HepG2 (cell line): ENCODE measurements around the gene MCAM. TPM values are rescaled to one million over a fixed set of nuclear protein-coding genes. Genes with fewer than 3 reads are reported as not detected.

Experiments
- ATAC-seq: fragments of 200-7000 bp; cut with Tn5 transposase; 3 replicates; pipeline ENCODE4 v1.9.1; 2020; ENCODE audit warnings: mild to moderate bottlenecking, moderate library complexity
- BruUV-seq: library from RNA; stranded (reverse); fragments of 400-500 nt; replicated peaks from 2 replicates; lab custom pipeline; 2021; lab: Mats Ljungman, UMichigan
- CTCF ChIA-PET: fragments of 300-600 bp; formaldehyde crosslinking; extraction: SDS; loops from one replicate; lab custom pipeline; 2021; ENCODE audit warnings: low total read pairs, inconsistent platforms, low intra/inter-chr PET ratio; lab: Yijun Ruan, JAX
- POLR2A ChIA-PET: fragments of 350-600 bp; sonication (Branson Sonifier 250); formaldehyde crosslinking; loops from one replicate; lab custom pipeline; 2020; ENCODE audit warnings: antibody characterized with exemption, inconsistent platforms; lab: Yijun Ruan, JAX
- DNase-seq: peaks from one replicate; pipeline ENCODE4 v3.0.0-alpha.2; 2015; ENCODE audit warnings: low spot score
- FAIRE-seq: peaks from 3 replicates; lab custom pipeline; 2011; peaks lifted over from hg19 to GRCh38; lab: Jason Lieb, UNC
- H2AFZ ChIP-seq: one replicate; pipeline ENCODE4 v1.6.1; 2011; ENCODE audit warnings: low read length, inconsistent platforms
- H3K27ac ChIP-seq: fragments of 300-600 bp; 3 replicates; pipeline ENCODE4 v1.8.0; 2011; ENCODE audit warnings: mixed run types, mild to moderate bottlenecking, mixed read lengths, low read length, inconsistent platforms; ENCODE audit not compliant: insufficient read depth; ENCODE audit errors: extremely low read length
- H3K27me3 ChIP-seq, 2 experiments: fragments of 200-600 bp in 1 of 2; 2 replicates in 1 of 2; 3 replicates in 1 of 2; pipeline versions ENCODE4 v1.6.0 to v1.8.0; 2011; ENCODE audit warnings: low read length in 2 of 2, mild to moderate bottlenecking in 2 of 2, moderate library complexity in 2 of 2, inconsistent platforms in 1 of 2; ENCODE audit not compliant: insufficient read depth in 2 of 2, control insufficient read depth in 1 of 2
- H3K36me3 ChIP-seq, 2 experiments: fragments of 200-600 bp in 1 of 2; replicated peaks in 1 of 2; 2 replicates in 1 of 2; 3 replicates in 1 of 2; pipeline versions ENCODE4 v1.5.1 to v1.8.0; 2011; ENCODE audit warnings: low read length in 2 of 2, inconsistent platforms in 1 of 2; ENCODE audit not compliant: insufficient read depth in 2 of 2, control insufficient read depth in 1 of 2
- H3K4me1 ChIP-seq: 2 replicates; pipeline ENCODE4 v1.5.1; 2012; ENCODE audit warnings: low read length, inconsistent platforms; ENCODE audit not compliant: insufficient read depth
- H3K4me2 ChIP-seq: 2 replicates; pipeline ENCODE4 v1.6.0; 2011; ENCODE audit warnings: low read depth, low read length, inconsistent platforms
- H3K4me3 ChIP-seq, 3 experiments: fragments of 200-600 bp in 1 of 3; sonication (generic), shearing (Covaris generic) in 1 of 3; replicated peaks in 1 of 3; 2 replicates each; pipeline ENCODE4 v1.5.1; 2011 to 2016; ENCODE audit warnings: low read length in 3 of 3, inconsistent platforms in 2 of 3, low read depth in 2 of 3, mild to moderate bottlenecking in 2 of 3, control low read depth in 1 of 3, mixed read lengths in 1 of 3; ENCODE audit not compliant: insufficient read depth in 1 of 3
- H3K79me2 ChIP-seq: one replicate; pipeline ENCODE4 v1.6.1; 2011; ENCODE audit warnings: low read length, inconsistent platforms; ENCODE audit not compliant: insufficient read depth
- H3K9ac ChIP-seq: 2 replicates; pipeline ENCODE4 v1.6.0; 2011; ENCODE audit warnings: mild to moderate bottlenecking, low read depth, low read length, inconsistent platforms; ENCODE audit not compliant: insufficient read depth
- H3K9me3 ChIP-seq: 2 replicates; pipeline ENCODE4 v1.5.1; 2012; ENCODE audit warnings: mild to moderate bottlenecking, low read length
- H4K20me1 ChIP-seq: 2 replicates; pipeline ENCODE4 v1.6.0; 2011; ENCODE audit warnings: inconsistent platforms, mild to moderate bottlenecking, low read length, moderate library complexity; ENCODE audit not compliant: insufficient read depth
- CREM ChIP-seq, 2 experiments: sonication (generic) in 1 of 2; formaldehyde crosslinking in 1 of 2; IDR thresholded peaks; 2 replicates each; pipeline versions ENCODE4 v1.4.0 to v1.6.1; 2016 to 2020; ENCODE audit warnings: antibody characterized with exemption in 1 of 2, mild to moderate bottlenecking in 1 of 2, missing genetic modification reagents in 1 of 2
- ELF3 ChIP-seq: IDR thresholded peaks from 2 replicates; pipeline ENCODE4 v1.6.1; 2016; ENCODE audit warnings: missing genetic modification reagents, missing compliant biosample characterization
- HNF1A ChIP-seq, 2 experiments: sonication (generic) in 1 of 2; formaldehyde crosslinking in 1 of 2; IDR thresholded peaks; 2 replicates each; pipeline versions ENCODE4 v1.4.0 to v1.6.1; 2016 to 2020; ENCODE audit warnings: borderline replicate concordance in 1 of 2, low read depth in 1 of 2, mild to moderate bottlenecking in 1 of 2, missing genetic modification reagents in 1 of 2
- KMT2A ChIP-seq: sonication (generic); formaldehyde crosslinking; IDR thresholded peaks from 2 replicates; pipeline ENCODE4 v1.4.0; 2020; ENCODE audit warnings: missing genetic modification reagents
- NFIB ChIP-seq: sonication (generic); formaldehyde crosslinking; IDR thresholded peaks from 2 replicates; pipeline ENCODE4 v1.9.0; 2021; ENCODE audit warnings: missing genetic modification reagents, mild to moderate bottlenecking, borderline replicate concordance
- ZNF891 ChIP-seq: sonication (generic); formaldehyde crosslinking; IDR thresholded peaks from 2 replicates; pipeline ENCODE4 v1.5.0; 2020; ENCODE audit warnings: mild to moderate bottlenecking, missing genetic modification reagents
- WGBS: methylation state at CpG from one replicate; pipeline ENCODE4 v1.1.6; 2017; ENCODE audit warnings: low lambda C conversion rate; 5-methylcytosine and 5-hydroxymethylcytosine counted together
- in situ Hi-C: cut with HindIII; loops from 2 replicates; pipeline ENCODE4 v1.10.0; 2017; ENCODE audit warnings: low pct_unique_long_range_greater_than_20kb; ENCODE audit not compliant: extremely low pct_ligation_motif_present
- intact Hi-C: fragments of 100-400 bp; cut with micrococcal nuclease; formaldehyde crosslinking; loops from one replicate; pipeline ENCODE4 v1.10.0; 2022; ENCODE audit not compliant: unreplicated experiment
- polyA plus RNA-seq, 8 experiments: library from polyadenylated mRNA; depleted of rRNA in 3 of 8; stranded (reverse) in 7 of 8; unstranded in 1 of 8; fragments of >200 nt; fragmentation: Illumina TruSeq in 4 of 8; extraction: Trizol in 4 of 8; gene quantifications; 2 replicates each; pipeline versions ENCODE4 v1.2.1 to v1.2.3, GENCODE V29; 2011 to 2016; ENCODE audit warnings: low read depth in 4 of 8, missing spikeins in 1 of 8, mixed read lengths in 1 of 8; ENCODE audit not compliant: insufficient read depth in 1 of 8
- total RNA-seq, 5 experiments: library from RNA; depleted of rRNA; stranded (reverse); fragments of >200 nt; fragmentation: Illumina TruSeq; extraction: Trizol; gene quantifications; 2 replicates each; pipeline ENCODE4 v1.2.3, GENCODE V29; 2016; ENCODE audit warnings: low read depth in 1 of 5

Gene MCAM
- total and polyA plus RNA-seq, 2 of the 13 experiments (the other 11 are each of a cell fraction or from before 2014, with no cell fraction given): 12.1 to 15.2 TPM

GRCh38 chr11:119342362-119343130 is 25.6 kb upstream of the MCAM start:
- no TSS peak for BruUV-seq
- H3K27me3 ChIP-seq: peaks cover 2 to 56% of the 10 kb centered on the region in 2 experiments; a peak in 4 of 5 replicates
- POLR2A ChIA-PET: interaction anchor here (0.7 to 3.2 kb wide), 3 partner anchors 26 to 111 kb away, joined by 3 to 14 read pairs (median 4); no protein-coding TSS in a partner anchor

More at GRCh38 chr11:119342362-119343130, 25.6 kb upstream of the MCAM start:
- Histone ChIP-seq H4K20me1 (peaks cover 4% of the 10 kb centered on the region; the same call in 1 of the 2 replicates), H3K4me3 (no peak overlapping the region), H3K27ac (no peak overlapping the region), H2AFZ (no peak overlapping the region), H3K36me3 (no peaks in the 10 kb centered on the region), H3K4me2 (no peak overlapping the region), H3K9me3 (no peaks in the 10 kb centered on the region), H3K79me2 (no peaks in the 10 kb centered on the region), H3K9ac (no peak overlapping the region), H3K4me1 (peaks cover 38% of the 10 kb centered on the region)
- TF ChIP-seq NFIB (CRISPR knock-in tag) (no peak), ZNF891 (CRISPR knock-in tag) (no peak), KMT2A (CRISPR knock-in tag) (no peak), ELF3 (CRISPR knock-in tag) (no peak), HNF1A (IDR thresholded peaks at IDR 0.05; ENCODE audit: low read depth) (no peak), HNF1A (CRISPR knock-in tag; IDR thresholded peaks at IDR 0.05; ENCODE audit: borderline replicate concordance) (no peak), CREM (IDR thresholded peaks at IDR 0.05) (no peak), CREM (CRISPR knock-in tag; IDR thresholded peaks at IDR 0.05) (no peak)
- FAIRE-seq (no peak), ATAC-seq (no peak), DNase-seq (no peak)
- in situ Hi-C loops (no loop called here), intact Hi-C loops (no loop called here)
- CTCF ChIA-PET: no interaction called here
- 34% methylated on average over 4 of the region's 10 CpGs for WGBS
